ENCODE measurements around the gene DAPK3.
A peak's percentile ranks its signal among the peaks of the same experiment; 100 is the strongest.

Gene DAPK3

DNA sequence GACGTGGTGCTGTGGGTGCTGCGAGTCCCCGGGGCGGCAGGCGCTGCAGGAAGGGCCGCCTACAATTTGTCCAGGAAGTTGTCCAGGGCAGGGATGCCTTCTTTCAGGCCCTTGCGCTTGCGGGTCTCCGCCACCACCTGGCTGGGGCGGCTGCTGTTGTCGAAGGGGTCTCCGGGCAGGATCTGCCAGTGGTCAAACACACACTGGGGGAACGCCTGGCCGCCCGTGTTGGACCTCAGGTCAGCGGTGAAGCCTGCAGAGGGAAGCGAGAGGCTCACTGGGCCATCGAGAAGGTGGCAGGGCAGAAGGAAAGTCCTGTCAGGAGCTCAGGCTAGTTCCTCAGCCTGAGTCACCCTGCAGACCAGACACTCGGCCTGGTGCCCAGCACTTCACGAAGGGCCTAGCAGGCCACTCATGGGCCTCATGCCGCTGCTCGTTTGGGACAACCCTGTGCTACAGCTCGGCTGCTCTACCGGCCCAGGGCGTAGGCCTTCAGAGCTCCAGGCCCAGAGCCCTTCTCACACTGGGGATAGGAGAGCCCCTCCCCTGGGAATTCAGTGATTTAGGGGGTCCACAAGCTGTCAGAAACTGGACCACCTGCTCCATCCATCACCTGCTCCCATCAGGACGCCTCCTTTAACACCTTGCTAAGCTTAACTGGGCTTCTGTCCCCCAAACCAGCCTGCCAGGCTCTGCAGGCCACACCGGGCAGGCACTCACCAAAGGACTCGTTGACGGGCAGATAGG is 5.8 kb upstream of the DAPK3 start:
- H3K4ac ChIP-seq (ENCODE audit: low read length) = no peak overlapping the region
- H3K9ac ChIP-seq (ENCODE audit: low read depth, low read length, poor library complexity) = no peak overlapping the region
- no peak overlapping the region for H2BK15ac ChIP-seq (ENCODE audit: low read length)
- H2BK5ac ChIP-seq (ENCODE audit: low read length) = peak overlapping the region; percentile 20
- H2BK12ac ChIP-seq (ENCODE audit: low read length) = no peak overlapping the region
- no peak overlapping the region for H3K4me3 ChIP-seq (ENCODE audit: low read length in 2 of 2)
- H3K79me1 ChIP-seq (ENCODE audit: low read depth, low read length) = peaks cover 27% of the 10 kb centered on the region
- no peak overlapping the region for H3K18ac ChIP-seq (ENCODE audit: low read length)
- peaks cover 61 to 65% of the 10 kb centered on the region in 2 donors for H3K36me3 ChIP-seq (replicated peaks in 1 of 2; ENCODE audit: control insufficient read depth in 2 of 2, insufficient read depth in 2 of 2, low read length in 2 of 2)
- H3K23ac ChIP-seq (ENCODE audit: low read depth, low read length, poor library complexity) = peak overlapping the region; percentile 90
- no peak overlapping the region for H2AFZ ChIP-seq (ENCODE audit: low read length)
- H3K4me2 ChIP-seq (ENCODE audit: insufficient read depth, low read length, poor library complexity, severe bottlenecking) = no peak overlapping the region
- H4K8ac ChIP-seq (ENCODE audit: low read depth, low read length) = no peak overlapping the region
- H2AK5ac ChIP-seq (ENCODE audit: low read depth, low read length) = no peak overlapping the region
- DNase-seq (ENCODE audit: low spot score) = no peak
- no peak overlapping the region for H3K14ac ChIP-seq (ENCODE audit: low read length)
- no CpG with 5 or more reads among the region's 29 CpGs for WGBS, 2 donors (ENCODE audit: extremely low coverage in 2 of 2, insufficient read length in 2 of 2, insufficient replicate concordance in 1 of 2)
- H3K27me3 ChIP-seq (ENCODE audit: control insufficient read depth in 3 of 3, insufficient read depth in 3 of 3, low read depth in 1 of 3, low read length in 3 of 3) = no peaks in the 10 kb centered on the region
- no peak overlapping the region for H3K27ac ChIP-seq (replicated peaks; ENCODE audit: low read length)
- H3K4me1 ChIP-seq (ENCODE audit: control insufficient read depth in 2 of 2, insufficient read depth in 1 of 2, low read depth in 1 of 2, low read length in 2 of 2) = no peaks in the 10 kb centered on the region
- no peak overlapping the region for H2BK120ac ChIP-seq (ENCODE audit: low read depth, low read length)
- no peaks in the 10 kb centered on the region for H3K9me3 ChIP-seq (replicated peaks in 1 of 2; ENCODE audit: control insufficient read depth in 2 of 2, insufficient read depth in 1 of 2, low read depth in 1 of 2, low read length in 2 of 2)
- H4K91ac ChIP-seq (ENCODE audit: low read depth, low read length, poor library complexity) = no peak overlapping the region

- H3K27ac ChIP-seq (replicated peaks; ENCODE audit: low read length) = no peak overlapping the region
- H3K4me1 ChIP-seq (ENCODE audit: control insufficient read depth in 2 of 2, insufficient read depth in 1 of 2, low read depth in 1 of 2, low read length in 2 of 2) = peaks cover 2 to 3% of the 10 kb centered on the region in 2 donors
- H3K36me3 ChIP-seq (replicated peaks in 1 of 2; ENCODE audit: control insufficient read depth in 2 of 2, insufficient read depth in 2 of 2, low read length in 2 of 2) = peaks cover 50 to 55% of the 10 kb centered on the region in 2 donors
- H3K4ac ChIP-seq (ENCODE audit: low read length) = no peak overlapping the region
- no peak overlapping the region for H4K8ac ChIP-seq (ENCODE audit: low read depth, low read length)
- no peak overlapping the region for H2BK120ac ChIP-seq (ENCODE audit: low read depth, low read length)
- H2BK15ac ChIP-seq (ENCODE audit: low read length) = no peak overlapping the region
- WGBS, 2 donors (ENCODE audit: extremely low coverage in 2 of 2, insufficient read length in 2 of 2, insufficient replicate concordance in 1 of 2) = no CpG with 5 or more reads among the region's 14 CpGs
- no peak overlapping the region for H3K14ac ChIP-seq (ENCODE audit: low read length)
- no peak overlapping the region for H3K4me3 ChIP-seq (ENCODE audit: low read length in 2 of 2)
- no peak overlapping the region for H2BK5ac ChIP-seq (ENCODE audit: low read length)
- H3K18ac ChIP-seq (ENCODE audit: low read length) = no peak overlapping the region
- no peak overlapping the region for H4K91ac ChIP-seq (ENCODE audit: low read depth, low read length, poor library complexity)
- peak overlapping the region; percentile 44 for H3K9ac ChIP-seq (ENCODE audit: low read depth, low read length, poor library complexity)
- no peak overlapping the region for H3K4me2 ChIP-seq (ENCODE audit: insufficient read depth, low read length, poor library complexity, severe bottlenecking)
- H3K27me3 ChIP-seq (ENCODE audit: control insufficient read depth in 3 of 3, insufficient read depth in 3 of 3, low read depth in 1 of 3, low read length in 3 of 3) = no peaks in the 10 kb centered on the region
- no peak for DNase-seq (ENCODE audit: low spot score)
- no peak overlapping the region for H2BK12ac ChIP-seq (ENCODE audit: low read length)
- no peaks in the 10 kb centered on the region for H3K9me3 ChIP-seq (replicated peaks in 1 of 2; ENCODE audit: control insufficient read depth in 2 of 2, insufficient read depth in 1 of 2, low read depth in 1 of 2, low read length in 2 of 2)
- peaks cover 18% of the 10 kb centered on the region for H3K79me1 ChIP-seq (ENCODE audit: low read depth, low read length)
- no peak overlapping the region for H2AK5ac ChIP-seq (ENCODE audit: low read depth, low read length)
- no peak overlapping the region for H2AFZ ChIP-seq (ENCODE audit: low read length)
- H3K23ac ChIP-seq (ENCODE audit: low read depth, low read length, poor library complexity) = no peak overlapping the region
Measured at GRCh38 chr19:3975637-3976087, 4.8 kb upstream of the DAPK3 start.

DNA sequence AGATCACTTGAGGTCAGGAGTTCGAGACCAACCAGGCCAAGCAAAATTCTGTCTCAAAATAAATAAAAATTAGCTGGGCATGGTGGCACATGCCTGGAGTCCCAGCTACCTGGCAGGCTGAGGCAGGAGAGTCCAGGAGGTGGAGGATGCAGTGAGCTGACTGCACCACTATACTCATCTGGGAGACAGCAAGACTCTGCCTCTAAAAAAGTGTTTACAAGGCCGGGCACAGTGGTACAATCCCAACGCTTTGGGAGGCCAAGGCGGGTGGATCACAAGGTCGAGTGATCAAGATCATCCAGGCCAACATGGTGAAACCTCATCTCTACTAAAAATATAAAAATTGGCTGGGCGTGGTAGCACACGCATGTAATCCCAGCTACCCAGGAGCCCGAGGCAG is 4.2 kb upstream of the DAPK3 start:
- Histone ChIP-seq H3K27me3 (ENCODE audit: control insufficient read depth in 3 of 3, insufficient read depth in 3 of 3, low read depth in 1 of 3, low read length in 3 of 3) (no peaks in the 10 kb centered on the region), H3K14ac (ENCODE audit: low read length) (no peak overlapping the region), H2BK5ac (ENCODE audit: low read length) (no peak overlapping the region), H4K8ac (ENCODE audit: low read depth, low read length) (no peak overlapping the region), H2BK15ac (ENCODE audit: low read length) (no peak overlapping the region), H3K4me1 (ENCODE audit: control insufficient read depth in 2 of 2, insufficient read depth in 1 of 2, low read depth in 1 of 2, low read length in 2 of 2) (peaks cover 2 to 3% of the 10 kb centered on the region in 2 donors), H3K4ac (ENCODE audit: low read length) (no peak overlapping the region), H3K36me3 (replicated peaks in 1 of 2; ENCODE audit: control insufficient read depth in 2 of 2, insufficient read depth in 2 of 2, low read length in 2 of 2) (peaks cover 45 to 50% of the 10 kb centered on the region in 2 donors), H2AK5ac (ENCODE audit: low read depth, low read length) (no peak overlapping the region), H3K27ac (replicated peaks; ENCODE audit: low read length) (no peak overlapping the region), H3K79me1 (ENCODE audit: low read depth, low read length) (peaks cover 17% of the 10 kb centered on the region), H3K23ac (ENCODE audit: low read depth, low read length, poor library complexity) (no peak overlapping the region), H3K9me3 (replicated peaks in 1 of 2; ENCODE audit: control insufficient read depth in 2 of 2, insufficient read depth in 1 of 2, low read depth in 1 of 2, low read length in 2 of 2) (no peaks in the 10 kb centered on the region), H2AFZ (ENCODE audit: low read length) (no peak overlapping the region), H3K9ac (ENCODE audit: low read depth, low read length, poor library complexity) (no peak overlapping the region), H3K18ac (ENCODE audit: low read length) (no peak overlapping the region), H3K4me2 (ENCODE audit: insufficient read depth, low read length, poor library complexity, severe bottlenecking) (no peak overlapping the region), H4K91ac (ENCODE audit: low read depth, low read length, poor library complexity) (no peak overlapping the region), H3K4me3 (ENCODE audit: low read length in 2 of 2) (no peak overlapping the region), H2BK12ac (ENCODE audit: low read length) (no peak overlapping the region), H2BK120ac (ENCODE audit: low read depth, low read length) (no peak overlapping the region)
- WGBS, 2 donors (ENCODE audit: extremely low coverage in 2 of 2, insufficient read length in 2 of 2, insufficient replicate concordance in 1 of 2) = no CpG with 5 or more reads among the region's 8 CpGs
- no peak for DNase-seq (ENCODE audit: low spot score)

DNA sequence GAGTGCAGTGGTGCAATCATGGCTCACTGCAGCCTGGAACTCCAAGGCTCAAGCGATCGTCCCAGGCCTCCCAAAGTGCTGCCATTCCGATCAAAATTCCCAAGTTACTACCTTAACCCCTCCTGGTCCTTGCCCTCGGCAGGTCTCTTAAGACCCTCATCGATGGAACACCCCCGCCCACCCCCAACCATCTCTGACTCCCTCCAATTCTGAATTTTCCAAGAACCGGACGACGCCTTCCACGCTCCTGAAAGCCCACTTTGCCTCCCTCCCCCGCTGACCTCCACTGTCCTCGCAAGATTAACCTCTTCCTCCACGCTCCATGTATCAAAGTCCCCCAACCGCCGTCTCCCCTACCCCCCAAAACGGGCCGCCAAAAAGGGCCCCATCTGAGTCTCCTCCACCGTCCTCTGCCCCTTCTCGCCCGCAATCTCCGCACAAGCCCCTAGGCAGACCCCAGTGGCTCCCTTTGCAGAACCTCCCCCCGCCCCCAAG is 539 bp downstream of the DAPK3 start:
- Histone ChIP-seq H2BK120ac (ENCODE audit: low read depth, low read length) (no peak overlapping the region), H2BK12ac (ENCODE audit: low read length) (no peak overlapping the region), H3K18ac (ENCODE audit: low read length) (peak overlapping the region; percentile 99), H3K27ac (replicated peaks; ENCODE audit: low read length) (peak overlapping the region; percentile 82), H4K91ac (ENCODE audit: low read depth, low read length, poor library complexity) (no peak overlapping the region), H3K4me3 (ENCODE audit: low read length in 2 of 2) (peak overlapping the region; percentile 88 to 91), H3K23ac (ENCODE audit: low read depth, low read length, poor library complexity) (peak overlapping the region; percentile 95), H2AFZ (ENCODE audit: low read length) (peak overlapping the region; percentile 92), H3K27me3 (ENCODE audit: control insufficient read depth in 3 of 3, insufficient read depth in 3 of 3, low read depth in 1 of 3, low read length in 3 of 3) (no peaks in the 10 kb centered on the region), H2BK5ac (ENCODE audit: low read length) (peak overlapping the region; percentile 99), H4K8ac (ENCODE audit: low read depth, low read length) (no peak overlapping the region), H3K14ac (ENCODE audit: low read length) (peak overlapping the region; percentile 97), H3K9ac (ENCODE audit: low read depth, low read length, poor library complexity) (peak overlapping the region; percentile 97), H3K36me3 (replicated peaks in 1 of 2; ENCODE audit: control insufficient read depth in 2 of 2, insufficient read depth in 2 of 2, low read length in 2 of 2) (peaks cover 24 to 42% of the 10 kb centered on the region in 2 donors), H3K4me2 (ENCODE audit: insufficient read depth, low read length, poor library complexity, severe bottlenecking) (peak overlapping the region; percentile 75), H3K4ac (ENCODE audit: low read length) (no peak overlapping the region), H3K79me1 (ENCODE audit: low read depth, low read length) (peaks cover 10% of the 10 kb centered on the region), H2BK15ac (ENCODE audit: low read length) (peak overlapping the region; percentile 93), H3K4me1 (ENCODE audit: control insufficient read depth in 2 of 2, insufficient read depth in 1 of 2, low read depth in 1 of 2, low read length in 2 of 2) (peaks cover 19 to 25% of the 10 kb centered on the region in 2 donors), H3K9me3 (replicated peaks in 1 of 2; ENCODE audit: control insufficient read depth in 2 of 2, insufficient read depth in 1 of 2, low read depth in 1 of 2, low read length in 2 of 2) (no peaks in the 10 kb centered on the region), H2AK5ac (ENCODE audit: low read depth, low read length) (peak overlapping the region; percentile 92)
- no peak for DNase-seq (ENCODE audit: low spot score)
- no CpG with 5 or more reads among the region's 22 CpGs for WGBS, 2 donors (ENCODE audit: extremely low coverage in 2 of 2, insufficient read length in 2 of 2, insufficient replicate concordance in 1 of 2)
